ENCODE measurements around the gene TMBIM1. TPM values are rescaled to one million over a fixed set of nuclear protein-coding genes. Genes with fewer than 3 reads are reported as not detected.

TMBIM1 gene
- total RNA-seq, 6 experiments from 2014 or later, result 101 to 160 (median 126) TPM

- 91% methylated on average over 4 of the region's 4 CpGs for WGBS (ENCODE audit: insufficient coverage, low coverage, low lambda C conversion rate, missing lambda C conversion rate)
- H3K36me3 ChIP-seq, result peaks cover 11 to 61% (median 29%) of the 10 kb centered on the region in 4 donors
- DNase-seq (no peak), ATAC-seq (no peak)
- no peak for TF ChIP-seq POLR2A (IDR thresholded peaks at IDR 0.05)
- no peak for TF ChIP-seq CTCF (IDR thresholded peaks at IDR 0.05)
- no peak overlapping the region for H3K27ac ChIP-seq
- intact Hi-C loops (cut with DNase I), result no loop called here
- no peaks in the 10 kb centered on the region for H3K9me3 ChIP-seq
- no peak overlapping the region for H3K4me3 ChIP-seq
- no peaks in the 10 kb centered on the region for H3K27me3 ChIP-seq
- peaks cover 0 to 11% (median 1%) of the 10 kb centered on the region in 4 donors for H3K4me1 ChIP-seq
Measured at GRCh38 chr2:218233543-218233942, 58.8 kb downstream of the TMBIM1 start.

GRCh38 chr2:218230882-218231281 lies 61.4 kb downstream of the TMBIM1 start:
- no peak overlapping the region for H3K4me3 ChIP-seq
- WGBS (ENCODE audit: insufficient coverage, low coverage, low lambda C conversion rate, missing lambda C conversion rate), result 42% methylated on average over 1 of the region's 1 CpG
- TF ChIP-seq CTCF (IDR thresholded peaks at IDR 0.05) (peak in 1 of 4 donors; percentile 8), POLR2A (IDR thresholded peaks at IDR 0.05) (no peak)
- DNase-seq (no peak), ATAC-seq (peak; percentile 30 to 39 (median 36))
- H3K36me3 ChIP-seq, result peaks cover 7 to 62% (median 28%) of the 10 kb centered on the region in 4 donors
- no peak overlapping the region for H3K27ac ChIP-seq
- H3K27me3 ChIP-seq, result no peaks in the 10 kb centered on the region
- H3K4me1 ChIP-seq, result peaks cover 0 to 11% (median 1%) of the 10 kb centered on the region in 4 donors
- intact Hi-C loops (cut with DNase I), result no loop called here
- H3K9me3 ChIP-seq, result no peaks in the 10 kb centered on the region

- Histone ChIP-seq H3K4me1 (peaks cover 0 to 11% (median 1%) of the 10 kb centered on the region in 4 donors), H3K4me3 (no peak overlapping the region), H3K27me3 (no peaks in the 10 kb centered on the region), H3K36me3 (peaks cover 0 to 62% (median 21%) of the 10 kb centered on the region in 4 donors), H3K9me3 (no peaks in the 10 kb centered on the region), H3K27ac (peak overlapping the region; percentile 19 to 23 (median 21))
- 80% methylated on average over 3 of the region's 4 CpGs for WGBS (ENCODE audit: insufficient coverage, low coverage, low lambda C conversion rate, missing lambda C conversion rate)
- TF ChIP-seq CTCF (IDR thresholded peaks at IDR 0.05) (no peak), POLR2A (IDR thresholded peaks at IDR 0.05) (no peak)
- intact Hi-C loops (cut with DNase I), result no loop called here
- ATAC-seq (no peak), DNase-seq (no peak)
Measured at GRCh38 chr2:218229851-218230250, 62.5 kb downstream of the TMBIM1 start.

- peaks cover 0 to 61% (median 18%) of the 10 kb centered on the region in 4 donors for H3K36me3 ChIP-seq
- TF ChIP-seq CTCF (IDR thresholded peaks at IDR 0.05) (no peak), POLR2A (IDR thresholded peaks at IDR 0.05) (no peak)
- peaks cover 0 to 11% (median 1%) of the 10 kb centered on the region in 4 donors for H3K4me1 ChIP-seq
- DNase-seq (no peak), ATAC-seq (peak; percentile 71 to 91 (median 86))
- no peaks in the 10 kb centered on the region for H3K9me3 ChIP-seq
- peak overlapping the region; percentile 19 to 48 (median 23) for H3K27ac ChIP-seq
- intact Hi-C loops (cut with DNase I), result no loop called here
- H3K4me3 ChIP-seq, result no peak overlapping the region
- 35% methylated on average over 3 of the region's 3 CpGs for WGBS (ENCODE audit: insufficient coverage, low coverage, low lambda C conversion rate, missing lambda C conversion rate)
- no peaks in the 10 kb centered on the region for H3K27me3 ChIP-seq
Measured at GRCh38 chr2:218229239-218229638, 63.1 kb downstream of the TMBIM1 start.

Data from right lobe of liver (tissue), 6 donors.